Measurements from ENCODE around the gene SPP2.

SPP2 gene, protein sequence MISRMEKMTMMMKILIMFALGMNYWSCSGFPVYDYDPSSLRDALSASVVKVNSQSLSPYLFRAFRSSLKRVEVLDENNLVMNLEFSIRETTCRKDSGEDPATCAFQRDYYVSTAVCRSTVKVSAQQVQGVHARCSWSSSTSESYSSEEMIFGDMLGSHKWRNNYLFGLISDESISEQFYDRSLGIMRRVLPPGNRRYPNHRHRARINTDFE

DNA sequence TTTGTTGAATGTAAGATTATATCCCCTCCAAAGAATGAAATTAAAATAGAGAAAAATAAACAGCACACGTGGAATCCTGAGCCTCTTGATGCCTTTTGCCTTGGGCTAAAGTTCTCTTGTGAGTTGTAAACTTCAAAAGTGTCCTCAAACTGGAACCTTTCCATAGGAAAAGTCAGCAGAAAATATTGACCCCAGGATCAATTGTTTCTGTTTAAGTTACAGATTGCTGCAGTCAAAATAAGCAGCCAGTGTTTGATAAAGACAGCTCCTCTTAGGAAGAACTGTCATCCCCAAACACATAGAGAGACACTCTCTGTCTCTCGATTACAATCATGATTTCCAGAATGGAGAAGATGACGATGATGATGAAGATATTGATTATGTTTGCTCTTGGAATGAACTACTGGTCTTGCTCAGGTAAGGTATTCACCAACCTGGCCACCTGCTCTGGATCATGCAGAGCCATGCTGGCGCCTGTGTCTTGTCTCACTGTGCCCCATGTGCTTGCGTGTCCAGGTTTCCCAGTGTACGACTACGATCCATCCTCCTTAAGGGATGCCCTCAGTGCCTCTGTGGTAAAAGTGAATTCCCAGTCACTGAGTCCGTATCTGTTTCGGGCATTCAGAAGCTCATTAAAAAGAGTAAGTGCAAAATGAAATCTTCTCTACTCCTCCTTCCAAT is at the start of gene SPP2:
Gene SPP2 (plus strand): TSS at position 248 of the 681 bp plus-strand sequence. CDS start 85 bp downstream, at position 333.
- no peaks in the 10 kb centered on the region for H3K36me3 ChIP-seq (ENCODE audit: insufficient read depth, low read length)
- H3K27ac ChIP-seq, result no peak within 1 kb of the TSS
- no peak within 1 kb of the TSS for H3K4me3 ChIP-seq
- H3K9me3 ChIP-seq (ENCODE audit: low read depth, low read length), result no peaks in the 10 kb centered on the region
- no peak for TF ChIP-seq POLR2AphosphoS5 (IDR thresholded peaks at IDR 0.05; ENCODE audit: borderline replicate concordance, low read depth, low read length)
- TF ChIP-seq FOXP2 (optimal IDR thresholded peaks at IDR 0.05; ENCODE audit: control extremely low read depth, extremely low read length, insufficient read depth), result no peak
- no peak for TF ChIP-seq EZH2 (IDR thresholded peaks at IDR 0.05)
- DNase-seq (ENCODE audit: low read depth, low spot score), result no peak
- H3K9ac ChIP-seq (ENCODE audit: insufficient read length), result no peak within 1 kb of the TSS

DNA sequence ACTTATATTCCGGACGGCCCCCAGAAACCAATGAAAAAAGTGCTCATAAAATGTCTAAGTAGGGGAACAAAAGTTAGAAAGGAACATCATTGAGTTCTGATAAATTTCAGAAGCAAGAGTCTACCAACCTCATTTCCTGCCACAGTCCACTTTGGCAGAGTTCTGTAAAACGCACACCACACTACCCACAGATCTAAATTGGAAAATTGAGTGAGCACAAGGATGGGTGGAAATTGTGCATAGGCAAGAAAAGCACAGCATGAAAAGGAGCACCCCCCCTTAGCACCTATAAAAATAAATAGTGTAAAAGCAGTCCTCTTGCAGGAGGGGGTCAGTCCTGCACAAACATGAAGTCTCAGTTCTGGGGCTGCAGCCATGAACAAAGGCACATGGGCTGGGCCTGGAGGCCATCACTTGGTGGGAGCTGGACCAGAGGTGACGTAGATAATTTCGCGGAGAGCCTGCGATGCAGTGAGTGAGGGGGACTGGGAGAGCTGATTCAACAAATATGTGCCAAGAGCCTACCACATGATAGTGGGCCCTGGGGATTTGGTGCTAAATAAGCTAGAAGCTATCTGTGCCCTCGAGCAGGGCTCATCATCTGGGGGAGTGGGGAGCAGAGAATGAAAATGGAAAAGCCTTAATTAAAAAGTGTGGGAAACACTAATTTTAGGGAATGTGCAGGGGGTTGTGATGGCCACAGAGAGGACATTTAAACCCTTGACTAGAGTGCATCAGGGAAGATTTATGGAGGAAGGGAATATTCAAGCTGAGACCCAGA is 48.9 kb upstream of the SPP2 start:
- no peaks in the 10 kb centered on the region for H3K9me3 ChIP-seq (ENCODE audit: low read depth, low read length)
- H3K9ac ChIP-seq (ENCODE audit: insufficient read length), result no peak overlapping the region
- H3K36me3 ChIP-seq (ENCODE audit: insufficient read depth, low read length), result no peaks in the 10 kb centered on the region
- no peak for TF ChIP-seq EZH2 (IDR thresholded peaks at IDR 0.05)
- no peak for TF ChIP-seq FOXP2 (optimal IDR thresholded peaks at IDR 0.05; ENCODE audit: control extremely low read depth, extremely low read length, insufficient read depth)
- no peak for TF ChIP-seq POLR2AphosphoS5 (IDR thresholded peaks at IDR 0.05; ENCODE audit: borderline replicate concordance, low read depth, low read length)
- peak; percentile 51 for DNase-seq (ENCODE audit: low read depth, low spot score)
- H3K27ac ChIP-seq, result no peak overlapping the region
- H3K4me3 ChIP-seq, result no peak overlapping the region

DNA sequence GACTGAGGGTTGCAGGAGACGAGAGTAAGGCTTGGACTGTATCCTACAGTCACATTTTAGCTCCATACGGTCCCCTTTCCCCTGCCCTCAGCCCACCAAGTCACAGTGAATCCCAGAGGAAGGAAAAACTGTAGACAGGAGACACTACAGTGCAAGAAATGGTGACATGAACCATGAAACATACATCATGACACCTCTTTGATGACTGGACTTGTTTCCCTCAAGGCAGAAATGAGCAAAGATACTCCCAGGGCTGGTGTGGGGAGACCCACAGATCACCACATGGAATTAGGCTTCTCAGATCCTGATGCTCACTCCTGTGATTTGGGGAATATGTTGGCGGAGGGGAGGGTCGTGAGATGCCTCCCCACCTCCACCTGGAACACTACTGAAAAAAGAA is 48.2 kb upstream of the SPP2 start:
- no peak for TF ChIP-seq FOXP2 (optimal IDR thresholded peaks at IDR 0.05; ENCODE audit: control extremely low read depth, extremely low read length, insufficient read depth)
- TF ChIP-seq EZH2 (IDR thresholded peaks at IDR 0.05), result no peak
- no peak for TF ChIP-seq POLR2AphosphoS5 (IDR thresholded peaks at IDR 0.05; ENCODE audit: borderline replicate concordance, low read depth, low read length)
- no peak for DNase-seq (ENCODE audit: low read depth, low spot score)

DNA sequence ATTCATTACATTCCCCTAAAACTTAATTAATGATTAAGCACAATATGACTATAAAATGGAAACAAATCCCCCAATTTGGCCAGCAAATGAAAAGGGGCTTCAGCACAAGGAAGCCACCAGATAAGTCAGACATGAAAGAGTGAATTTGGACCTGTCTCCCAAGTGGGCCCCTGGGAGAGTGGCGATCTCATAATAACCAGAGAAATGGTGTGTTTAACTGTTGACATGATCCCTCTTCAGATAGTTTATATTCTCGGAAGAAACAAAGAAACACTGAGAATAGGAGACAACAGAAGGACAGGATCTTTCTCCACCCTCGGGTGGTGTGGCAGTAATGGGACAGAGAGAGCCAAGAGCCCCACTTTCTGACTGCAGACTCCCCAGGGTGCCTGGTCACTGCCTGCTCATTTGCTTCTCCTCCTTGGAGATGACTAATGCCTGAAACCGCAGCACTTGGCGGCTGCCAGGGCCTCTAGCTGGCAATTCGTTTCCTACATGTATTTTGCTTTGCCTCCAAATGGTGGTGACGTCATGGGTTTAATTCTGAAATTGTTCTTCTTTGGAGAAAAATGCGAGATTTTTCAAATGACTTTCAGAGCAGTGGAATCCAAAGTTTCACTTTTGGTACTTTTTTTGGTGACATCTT is 46.4 kb upstream of the SPP2 start:
- Histone ChIP-seq H3K9me3 (ENCODE audit: low read depth, low read length) (no peaks in the 10 kb centered on the region), H3K9ac (ENCODE audit: insufficient read length) (no peak overlapping the region), H3K4me3 (peak overlapping the region; percentile 37), H3K27ac (no peak overlapping the region), H3K36me3 (ENCODE audit: insufficient read depth, low read length) (no peaks in the 10 kb centered on the region)
- TF ChIP-seq FOXP2 (optimal IDR thresholded peaks at IDR 0.05; ENCODE audit: control extremely low read depth, extremely low read length, insufficient read depth) (no peak), EZH2 (IDR thresholded peaks at IDR 0.05) (no peak), POLR2AphosphoS5 (IDR thresholded peaks at IDR 0.05; ENCODE audit: borderline replicate concordance, low read depth, low read length) (no peak)
- peak; percentile 44 for DNase-seq (ENCODE audit: low read depth, low spot score)

More for the DNA sequence above, 48.2 kb upstream of the SPP2 start:
- Histone ChIP-seq H3K9me3 (ENCODE audit: low read depth, low read length) (no peaks in the 10 kb centered on the region), H3K36me3 (ENCODE audit: insufficient read depth, low read length) (no peaks in the 10 kb centered on the region), H3K4me3 (no peak overlapping the region), H3K27ac (no peak overlapping the region), H3K9ac (ENCODE audit: insufficient read length) (no peak overlapping the region)

DNA sequence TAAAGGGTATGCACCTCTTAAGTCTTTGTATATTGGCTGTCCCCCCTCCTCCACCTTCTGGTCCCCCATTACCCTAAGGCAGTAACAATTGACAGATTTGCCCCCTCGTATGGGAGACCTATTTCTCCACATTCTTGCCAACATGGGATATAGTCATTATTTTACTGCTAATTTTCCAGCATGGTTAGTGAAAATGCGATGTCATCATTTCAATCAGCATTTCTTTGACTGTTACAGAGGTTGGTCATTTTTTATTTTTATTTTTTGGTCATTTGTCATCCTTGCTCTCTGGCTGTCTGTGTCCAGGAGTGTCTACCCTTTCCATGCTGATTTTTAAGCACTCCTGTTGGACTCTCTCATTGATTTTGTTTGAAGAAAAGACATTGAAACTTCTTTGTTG is 45.4 kb upstream of the SPP2 start:
- Histone ChIP-seq H3K9me3 (ENCODE audit: low read depth, low read length) (no peaks in the 10 kb centered on the region), H3K27ac (no peak overlapping the region), H3K4me3 (no peak overlapping the region), H3K36me3 (ENCODE audit: insufficient read depth, low read length) (no peaks in the 10 kb centered on the region), H3K9ac (ENCODE audit: insufficient read length) (no peak overlapping the region)
- TF ChIP-seq EZH2 (IDR thresholded peaks at IDR 0.05) (no peak), POLR2AphosphoS5 (IDR thresholded peaks at IDR 0.05; ENCODE audit: borderline replicate concordance, low read depth, low read length) (no peak), FOXP2 (optimal IDR thresholded peaks at IDR 0.05; ENCODE audit: control extremely low read depth, extremely low read length, insufficient read depth) (no peak)
- no peak for DNase-seq (ENCODE audit: low read depth, low spot score)

DNA sequence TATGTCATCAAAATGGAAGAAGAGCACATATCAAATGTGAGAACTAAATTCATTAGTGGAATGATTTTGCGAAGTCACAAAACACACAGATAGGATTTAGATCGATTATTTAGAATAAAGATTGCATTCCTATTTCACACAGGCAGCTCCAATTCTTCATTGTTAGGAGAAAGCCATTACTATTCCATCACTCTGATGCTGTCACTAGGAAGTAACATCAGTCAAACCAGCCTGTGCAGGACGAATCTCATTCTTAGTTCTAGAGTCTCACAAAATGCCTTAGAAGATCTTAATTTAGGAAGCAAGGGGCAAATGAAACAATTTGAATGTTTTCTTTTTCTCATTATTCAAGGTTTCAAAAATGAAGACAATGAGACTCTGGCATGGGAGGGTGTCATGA is 44.0 kb upstream of the SPP2 start:
- no peaks in the 10 kb centered on the region; the same call in 1 of the 2 replicates for H3K36me3 ChIP-seq (ENCODE audit: insufficient read depth, low read length)
- H3K9ac ChIP-seq (ENCODE audit: insufficient read length), result no peak overlapping the region
- TF ChIP-seq POLR2AphosphoS5 (IDR thresholded peaks at IDR 0.05; ENCODE audit: borderline replicate concordance, low read depth, low read length) (no peak), EZH2 (IDR thresholded peaks at IDR 0.05) (no peak)
- H3K9me3 ChIP-seq (ENCODE audit: low read depth, low read length), result no peaks in the 10 kb centered on the region
- no peak overlapping the region for H3K27ac ChIP-seq
- DNase-seq (ENCODE audit: low read depth, low spot score), result no peak
- no peak overlapping the region for H3K4me3 ChIP-seq

DNA sequence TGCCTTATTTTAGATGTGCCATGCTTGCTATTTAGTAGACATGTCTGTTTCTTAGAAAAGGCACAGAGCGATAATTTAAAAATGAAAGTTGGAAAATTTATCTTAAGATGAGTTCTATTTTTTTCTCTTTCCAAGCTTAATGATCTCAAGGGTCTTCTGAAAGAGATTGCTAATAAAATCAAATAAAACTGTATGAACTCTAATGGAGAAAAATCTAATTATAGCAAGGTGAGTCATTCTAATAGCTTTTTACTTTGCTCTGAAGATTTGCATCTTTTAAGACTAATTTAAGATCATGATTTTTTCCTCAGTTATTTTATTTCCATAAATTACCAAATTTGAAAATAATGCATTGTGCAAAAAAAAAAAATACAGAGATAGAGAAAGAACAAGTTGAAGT is 36.1 kb upstream of the SPP2 start:
- no peak for DNase-seq (ENCODE audit: low read depth, low spot score)
- no peaks in the 10 kb centered on the region for H3K9me3 ChIP-seq (ENCODE audit: low read depth, low read length)
- no peak overlapping the region for H3K27ac ChIP-seq
- H3K9ac ChIP-seq (ENCODE audit: insufficient read length), result no peak overlapping the region
- no peaks in the 10 kb centered on the region; the same call in 1 of the 2 replicates for H3K36me3 ChIP-seq (ENCODE audit: insufficient read depth, low read length)
- TF ChIP-seq FOXP2 (optimal IDR thresholded peaks at IDR 0.05; ENCODE audit: control extremely low read depth, extremely low read length, insufficient read depth) (no peak), EZH2 (IDR thresholded peaks at IDR 0.05) (no peak), POLR2AphosphoS5 (IDR thresholded peaks at IDR 0.05; ENCODE audit: borderline replicate concordance, low read depth, low read length) (no peak)
- no peak overlapping the region for H3K4me3 ChIP-seq

DNA sequence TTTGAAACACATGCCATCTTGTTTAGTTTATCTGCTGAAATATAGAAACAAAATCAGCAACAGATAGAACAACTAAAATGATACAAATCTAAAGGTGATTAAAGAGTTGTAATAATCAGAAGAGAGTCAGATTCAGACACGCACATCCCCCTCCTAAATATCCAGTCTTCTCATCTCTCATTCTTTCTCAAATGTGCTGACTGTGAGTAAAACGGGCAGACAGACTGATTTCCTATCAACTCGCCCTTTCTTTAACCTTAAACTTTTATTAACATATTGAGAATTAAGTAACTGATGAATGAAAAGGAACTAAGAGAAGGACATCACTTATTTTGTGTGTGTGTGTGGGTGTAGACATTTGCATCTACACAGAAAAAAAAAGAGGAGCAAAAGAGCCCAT is 34.6 kb upstream of the SPP2 start:
- no peak for TF ChIP-seq POLR2AphosphoS5 (IDR thresholded peaks at IDR 0.05; ENCODE audit: borderline replicate concordance, low read depth, low read length)
- no peak for TF ChIP-seq FOXP2 (optimal IDR thresholded peaks at IDR 0.05; ENCODE audit: control extremely low read depth, extremely low read length, insufficient read depth)
- TF ChIP-seq EZH2 (IDR thresholded peaks at IDR 0.05), result no peak
- H3K4me3 ChIP-seq, result no peak overlapping the region
- no peak for DNase-seq (ENCODE audit: low read depth, low spot score)
- no peaks in the 10 kb centered on the region for H3K9me3 ChIP-seq (ENCODE audit: low read depth, low read length)
- no peak overlapping the region for H3K9ac ChIP-seq (ENCODE audit: insufficient read length)
- no peaks in the 10 kb centered on the region for H3K36me3 ChIP-seq (ENCODE audit: insufficient read depth, low read length)
- no peak overlapping the region for H3K27ac ChIP-seq
